SU-DHL-6 (cell line): ENCODE data around the gene RNF157.

ENCODE experiments used
- H2AFZ ChIP-seq: fragments of 200-600 bp; sonication (generic); 2 replicates; pipeline ENCODE4 v1.6.1; 2014; ENCODE audit warnings: low read depth, mild to moderate bottlenecking, moderate library complexity, mixed read lengths, antibody characterized with exemption, low read length; ENCODE audit not compliant: severe bottlenecking
- H3F3A ChIP-seq: fragments of 200-600 bp; shearing (Covaris generic); 2 replicates; pipeline ENCODE4 v1.6.0; 2016; ENCODE audit warnings: antibody characterized with exemption, mild to moderate bottlenecking; ENCODE audit not compliant: insufficient read depth
- H3K27ac ChIP-seq: fragments of 200-600 bp; sonication (generic); 2 replicates; pipeline ENCODE4 v1.5.1; 2016; ENCODE audit warnings: low read depth, mild to moderate bottlenecking, low read length, moderate library complexity, mixed read lengths
- H3K27me3 ChIP-seq: fragments of 200-600 bp; sonication (generic), shearing (Covaris generic); 2 replicates; pipeline ENCODE4 v1.6.0; 2014; ENCODE audit warnings: mild to moderate bottlenecking, low read length
- H3K36me3 ChIP-seq: fragments of 200-600 bp; sonication (generic); 2 replicates; pipeline ENCODE4 v1.6.1; 2014; ENCODE audit warnings: mild to moderate bottlenecking, low read length, mixed read lengths
- H3K4me2 ChIP-seq: fragments of 300-600, 200-600 bp; shearing (Covaris generic), sonication (generic); 2 replicates; pipeline ENCODE4 v1.6.0; 2014; ENCODE audit warnings: low read length, low read depth, mild to moderate bottlenecking; ENCODE audit not compliant: poor library complexity, severe bottlenecking
- H3K4me3 ChIP-seq: fragments of 200-600 bp; sonication (generic); 2 replicates; pipeline ENCODE4 v1.5.1; 2014; ENCODE audit warnings: antibody characterized with exemption, low read length, mild to moderate bottlenecking, mixed read lengths; ENCODE audit not compliant: insufficient read depth, poor library complexity, severe bottlenecking
- H3K79me2 ChIP-seq: fragments of 200-600 bp; sonication (generic); 2 replicates; pipeline ENCODE4 v1.6.1; 2014; ENCODE audit warnings: mild to moderate bottlenecking, low read length, moderate library complexity; ENCODE audit not compliant: insufficient read depth
- H3K9ac ChIP-seq: fragments of 200-600 bp; sonication (generic); 2 replicates; pipeline ENCODE4 v1.7.0; 2014; ENCODE audit warnings: mild to moderate bottlenecking, low read length
- H3K9me2 ChIP-seq: fragments of 200-600 bp; sonication (generic); replicated peaks from 2 replicates; pipeline ENCODE4 v1.6.1; 2014; ENCODE audit warnings: low read length; ENCODE audit not compliant: insufficient read depth
- H3K9me3 ChIP-seq: fragments of 200-600 bp; sonication (generic); 2 replicates; pipeline ENCODE4 v1.6.1; 2014; ENCODE audit warnings: low read length, mixed read lengths; ENCODE audit not compliant: insufficient read depth
- H4K20me1 ChIP-seq: fragments of 200-600 bp; sonication (generic); 2 replicates; pipeline ENCODE4 v1.6.1; 2014; ENCODE audit warnings: low read depth, mild to moderate bottlenecking, antibody characterized with exemption, low read length, moderate library complexity, mixed read lengths
- CTCF ChIP-seq: fragments of 200-600 bp; sonication (generic); IDR thresholded peaks from one replicate; pipeline ENCODE4 v1.5.1; 2017; ENCODE audit warnings: antibody characterized with exemption, mild to moderate bottlenecking, low read length, moderate library complexity; ENCODE audit not compliant: insufficient read depth, poor library complexity, severe bottlenecking
- EZH2phosphoT487 ChIP-seq: fragments of 200-600 bp; sonication (generic), shearing (Covaris generic); conservative IDR thresholded peaks from 2 replicates; pipeline ENCODE4 v1.6.1; 2018; ENCODE audit warnings: mild to moderate bottlenecking, antibody characterized with exemption, low read length, moderate library complexity, mixed read lengths

RNF157 gene

GRCh38 chr17:76136276-76137000, 103.9 kb downstream of the RNF157 start:
- Histone ChIP-seq H3K36me3 (no peaks in the 10 kb centered on the region), H3K79me2 (no peaks in the 10 kb centered on the region), H2AFZ (no peak overlapping the region), H3K27me3 (no peaks in the 10 kb centered on the region), H3K9ac (no peak overlapping the region), H3F3A (no peaks in the 10 kb centered on the region), H3K4me2 (no peak overlapping the region), H3K9me2 (no peaks in the 10 kb centered on the region), H4K20me1 (no peaks in the 10 kb centered on the region), H3K27ac (no peak overlapping the region), H3K4me3 (no peak overlapping the region), H3K9me3 (no peaks in the 10 kb centered on the region)
- TF ChIP-seq EZH2phosphoT487 (no peak), CTCF (no peak)

GRCh38 chr17:76135810-76136188, 104.5 kb downstream of the RNF157 start:
- Histone ChIP-seq H3K27me3 (no peaks in the 10 kb centered on the region), H3F3A (no peaks in the 10 kb centered on the region), H3K27ac (no peak overlapping the region), H3K9ac (no peak overlapping the region), H2AFZ (no peak overlapping the region), H3K4me2 (no peak overlapping the region), H3K9me3 (no peaks in the 10 kb centered on the region), H3K36me3 (no peaks in the 10 kb centered on the region), H3K4me3 (no peak overlapping the region), H3K79me2 (no peaks in the 10 kb centered on the region), H3K9me2 (no peaks in the 10 kb centered on the region), H4K20me1 (no peaks in the 10 kb centered on the region)
- TF ChIP-seq CTCF: no peak
- no peak for TF ChIP-seq EZH2phosphoT487

- H2AFZ ChIP-seq: no peak overlapping the region
Observed at GRCh38 chr17:76134911-76135809, 105.1 kb downstream of the RNF157 start.

More at GRCh38 chr17:76134911-76135809, 105.1 kb downstream of the RNF157 start:
- Histone ChIP-seq H3K4me3 (no peak overlapping the region), H3K79me2 (no peaks in the 10 kb centered on the region), H3K36me3 (no peaks in the 10 kb centered on the region), H3K9me2 (no peaks in the 10 kb centered on the region), H3F3A (no peaks in the 10 kb centered on the region), H3K9ac (no peak overlapping the region), H4K20me1 (no peaks in the 10 kb centered on the region), H3K27ac (no peak overlapping the region), H3K4me2 (no peak overlapping the region), H3K9me3 (no peaks in the 10 kb centered on the region), H3K27me3 (no peaks in the 10 kb centered on the region)
- no peak for TF ChIP-seq EZH2phosphoT487
- TF ChIP-seq CTCF: no peak
